NCI-H69 (cell line): Measurements from ENCODE around the gene ZNF488.
A peak's percentile ranks its signal among the peaks of the same experiment; 100 is the strongest.
"Not testable (repeated sequence)": the region's sequence is repeated elsewhere in the genome, so short reads cannot be mapped to it uniquely, and the experiment has no call there.

ENCODE experiments used
- DNase-seq: peaks from one replicate; lab custom pipeline; 2025; lab: John Stamatoyannopoulos, UW

Gene ZNF488

GRCh38 chr10:47384148-47384921, at the start of gene ZNF488:
TSS of gene ZNF488 (minus strand) at chr10:47384293. CDS start at chr10:47368829, 15,464 bp downstream.
- DNase-seq, result peak; percentile 83

- DNase-seq, result no peak
These were observed 41.8 kb upstream of the ZNF488 start for GRCh38 chr10:47425813-47426419.

- no peak for DNase-seq
These were observed 40.1 kb upstream of the ZNF488 start for GRCh38 chr10:47424231-47424630.

GRCh38 chr10:47423476-47423875, 39.4 kb upstream of the ZNF488 start:
- no peak for DNase-seq

GRCh38 chr10:47421057-47421952, 37.2 kb upstream of the ZNF488 start:
- DNase-seq, result no peak

GRCh38 chr10:47420305-47421056, 36.4 kb upstream of the ZNF488 start:
- no peak for DNase-seq

GRCh38 chr10:47419421-47419820, 35.3 kb upstream of the ZNF488 start:
- DNase-seq, result no peak

- DNase-seq, result no peak
These were observed 34.9 kb upstream of the ZNF488 start for GRCh38 chr10:47418966-47419365.

GRCh38 chr10:47418321-47418720, 34.2 kb upstream of the ZNF488 start:
- DNase-seq, result no peak

GRCh38 chr10:47416305-47417218, 32.5 kb upstream of the ZNF488 start:
- not testable (repeated sequence) for DNase-seq

- no peak for DNase-seq
These were observed 31.6 kb upstream of the ZNF488 start for GRCh38 chr10:47415520-47416304.

GRCh38 chr10:47414752-47415519, 30.8 kb upstream of the ZNF488 start:
- DNase-seq, result no peak

GRCh38 chr10:47414227-47414592, 30.1 kb upstream of the ZNF488 start:
- DNase-seq, result no peak

GRCh38 chr10:47413531-47414226, 29.6 kb upstream of the ZNF488 start:
- DNase-seq, result no peak

GRCh38 chr10:47412869-47413268, 28.8 kb upstream of the ZNF488 start:
- DNase-seq, result no peak

- DNase-seq, result no peak
These were observed 28.2 kb upstream of the ZNF488 start for GRCh38 chr10:47412177-47412730.

- no peak for DNase-seq
These were observed 26.8 kb upstream of the ZNF488 start for GRCh38 chr10:47410862-47411261.

GRCh38 chr10:47410271-47410670, 26.2 kb upstream of the ZNF488 start:
- DNase-seq, result no peak
